GM19035 (cell line): Measurements from ENCODE around the gene GUCY1B1.
"Not testable (repeated sequence)": the region's sequence is repeated elsewhere in the genome, so short reads cannot be mapped to it uniquely, and the experiment has no call there.

Experiments used
- ATAC-seq: cut with Tn5 transposase; IDR thresholded peaks from one replicate; pipeline ENCODE4 v1.9.1; 2021; ENCODE audit not compliant: unreplicated experiment

The GUCY1B1 gene

DNA sequence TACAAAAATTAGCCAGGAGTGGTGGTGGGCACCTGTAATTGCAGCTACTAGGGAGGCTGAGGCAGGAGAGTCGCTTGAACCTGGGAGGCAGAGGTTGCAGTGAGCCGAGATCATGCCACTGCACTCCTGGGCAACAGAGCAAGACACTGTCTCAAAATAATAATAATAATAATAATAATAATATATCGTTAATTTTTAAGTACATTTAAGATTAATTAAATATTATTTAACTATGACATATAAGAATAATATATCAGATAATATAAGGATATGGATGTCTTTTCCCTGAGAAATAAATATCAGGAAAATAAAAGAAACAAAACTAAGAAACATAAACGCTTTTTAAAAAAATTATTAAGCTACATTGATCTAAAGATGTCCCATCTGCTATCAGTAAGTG lies 38.8 kb downstream of the GUCY1B1 start:
- ATAC-seq = not testable (repeated sequence)

DNA sequence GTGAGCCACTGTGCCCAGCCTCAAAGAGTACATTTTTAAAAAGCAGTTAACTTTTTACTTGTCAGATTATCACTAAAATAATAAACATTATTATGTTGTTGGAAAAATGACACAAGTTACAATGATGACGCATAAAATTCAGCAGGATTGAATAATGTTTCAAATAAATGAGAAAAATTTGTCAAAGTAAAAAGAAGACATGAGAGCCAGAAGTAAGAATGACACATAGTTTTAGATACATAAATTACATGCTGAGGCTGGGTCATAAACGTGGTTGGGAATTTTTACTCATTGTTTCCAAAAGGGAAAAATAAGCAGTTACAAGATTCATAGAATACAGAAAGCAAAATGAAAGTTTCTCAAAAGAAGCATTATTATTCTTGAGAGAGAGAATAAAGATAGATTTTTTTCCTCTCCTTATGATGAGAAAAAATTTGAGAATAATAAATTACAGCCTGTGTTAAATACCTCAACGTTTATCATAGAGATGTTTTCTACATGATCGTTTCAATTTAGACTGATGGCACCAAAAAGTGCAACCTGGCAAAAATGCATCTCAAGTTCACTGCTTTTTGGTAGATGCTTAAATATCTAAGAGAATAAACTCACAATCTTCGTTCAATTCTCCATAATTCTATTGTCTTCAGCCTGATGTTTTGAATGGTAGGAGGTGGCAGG lies 40.4 kb downstream of the GUCY1B1 start:
- no peak for ATAC-seq

DNA sequence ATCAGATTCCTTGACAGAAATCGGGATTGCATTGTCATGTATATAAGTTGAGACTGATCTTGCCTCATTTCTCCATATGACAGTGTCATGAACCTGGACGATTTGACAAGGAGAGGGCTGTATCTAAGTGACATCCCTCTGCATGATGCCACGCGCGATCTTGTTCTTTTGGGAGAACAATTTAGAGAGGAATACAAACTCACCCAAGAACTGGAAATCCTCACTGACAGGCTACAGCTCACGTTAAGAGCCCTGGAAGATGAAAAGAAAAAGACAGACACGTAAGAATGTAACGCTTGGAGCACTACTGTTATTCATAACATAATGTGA lies 40.9 kb downstream of the GUCY1B1 start:
- no peak for ATAC-seq

DNA sequence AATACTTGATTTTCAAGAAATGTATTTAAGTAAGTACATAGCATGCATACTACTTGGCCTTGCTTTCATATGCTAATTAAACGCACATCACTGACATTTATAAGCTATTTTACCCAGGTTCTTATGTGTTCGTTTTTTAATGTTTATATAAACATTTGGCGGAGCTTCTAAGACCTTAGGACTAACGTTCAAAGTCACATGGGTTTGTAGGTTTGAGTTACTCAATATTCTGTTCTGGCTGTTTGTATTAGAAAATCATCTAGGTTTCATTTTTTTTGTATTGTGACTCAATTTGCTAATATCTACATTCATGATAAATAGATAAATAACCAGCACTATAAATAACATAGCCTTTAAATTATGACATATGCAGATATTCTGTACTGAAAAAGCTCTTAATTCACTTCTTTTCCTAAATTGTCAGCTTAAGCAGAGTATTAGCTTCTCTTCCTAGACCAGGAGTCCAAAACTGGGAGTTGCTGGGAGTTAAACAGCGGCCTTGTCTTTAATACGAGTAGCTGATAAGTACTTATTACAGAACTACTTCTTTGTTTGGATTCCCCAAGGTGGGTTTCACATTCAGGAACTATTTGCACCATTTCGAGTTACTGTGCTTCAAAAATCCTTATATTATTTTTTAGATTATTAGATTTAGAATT lies 42.0 kb downstream of the GUCY1B1 start:
- no peak for ATAC-seq

DNA sequence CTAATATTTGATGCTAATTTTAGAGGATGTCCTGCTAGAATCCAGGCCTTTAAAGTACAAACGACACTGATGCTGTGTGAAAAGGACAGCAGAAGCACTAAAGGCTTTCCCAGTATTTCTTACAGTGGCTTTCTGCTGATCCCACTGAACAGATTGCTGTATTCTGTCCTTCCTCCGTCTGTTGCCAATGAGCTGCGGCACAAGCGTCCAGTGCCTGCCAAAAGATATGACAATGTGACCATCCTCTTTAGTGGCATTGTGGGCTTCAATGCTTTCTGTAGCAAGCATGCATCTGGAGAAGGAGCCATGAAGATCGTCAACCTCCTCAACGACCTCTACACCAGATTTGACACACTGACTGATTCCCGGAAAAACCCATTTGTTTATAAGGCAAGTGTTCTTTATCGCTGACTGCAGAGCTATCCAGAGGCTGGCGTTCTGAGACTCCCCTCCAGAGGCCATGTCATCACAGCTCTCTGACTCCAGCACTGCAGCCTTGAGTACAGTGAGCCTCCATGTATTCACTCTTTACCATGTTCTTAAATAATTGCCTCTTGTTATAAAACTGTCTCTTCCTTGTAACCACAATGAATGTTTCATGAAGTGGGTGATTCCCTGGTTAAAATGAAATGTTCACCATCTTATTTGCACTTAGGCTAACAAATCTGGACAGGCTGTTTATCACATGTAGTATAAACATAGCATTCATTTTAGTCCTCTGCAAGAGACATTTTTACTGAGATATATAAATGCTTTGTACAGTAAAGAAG lies 43.6 kb downstream of the GUCY1B1 start:
- no peak for ATAC-seq

- no peak for ATAC-seq
These were observed 46.2 kb downstream of the GUCY1B1 start for GRCh38 chr4:155805016-155805415.

GRCh38 chr4:155807021-155807420 lies 48.2 kb downstream of the GUCY1B1 start:
- ATAC-seq = no peak

DNA sequence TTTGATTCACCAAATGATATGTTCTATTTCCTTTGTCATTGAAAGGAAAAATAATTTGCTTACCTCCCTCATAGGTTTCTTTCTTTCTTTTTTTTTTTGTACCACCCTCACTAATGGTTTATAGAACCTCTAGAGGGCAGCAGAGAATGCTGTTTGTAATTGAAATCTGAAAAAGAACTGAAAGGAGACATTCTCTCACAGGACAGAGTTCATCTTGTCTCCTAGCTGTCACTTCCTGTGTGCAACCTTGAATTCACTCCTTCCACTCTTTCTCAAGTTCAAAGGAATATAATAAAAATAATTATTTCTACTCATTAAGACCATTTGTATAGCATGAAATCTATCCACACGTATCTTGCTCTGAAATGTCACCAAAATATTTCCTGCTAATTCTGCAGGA lies 51.0 kb downstream of the GUCY1B1 start:
- peak; percentile 98 for ATAC-seq

GRCh38 chr4:155811083-155811482 lies 52.3 kb downstream of the GUCY1B1 start:
- no peak for ATAC-seq

GRCh38 chr4:155818639-155819038 lies 59.8 kb downstream of the GUCY1B1 start:
- no peak for ATAC-seq

DNA sequence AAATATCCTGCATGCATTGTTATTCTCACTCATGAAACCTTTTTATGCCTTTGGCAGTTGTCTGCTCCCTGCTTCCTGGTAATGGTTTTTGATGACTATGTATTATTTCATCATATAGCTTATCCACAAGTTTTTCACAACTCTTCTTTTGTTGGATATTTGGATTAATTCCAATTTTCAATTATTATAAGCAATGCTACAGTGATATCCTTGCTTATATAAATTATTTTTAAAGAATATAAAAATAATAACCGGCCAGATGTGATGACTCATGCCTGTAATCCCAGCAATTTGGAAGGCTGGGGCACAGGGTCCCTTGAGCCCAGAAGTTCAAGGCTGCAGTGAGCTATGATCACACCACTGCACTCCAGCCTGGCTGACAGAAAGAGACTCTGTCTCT lies 60.2 kb downstream of the GUCY1B1 start:
- no peak for ATAC-seq

DNA sequence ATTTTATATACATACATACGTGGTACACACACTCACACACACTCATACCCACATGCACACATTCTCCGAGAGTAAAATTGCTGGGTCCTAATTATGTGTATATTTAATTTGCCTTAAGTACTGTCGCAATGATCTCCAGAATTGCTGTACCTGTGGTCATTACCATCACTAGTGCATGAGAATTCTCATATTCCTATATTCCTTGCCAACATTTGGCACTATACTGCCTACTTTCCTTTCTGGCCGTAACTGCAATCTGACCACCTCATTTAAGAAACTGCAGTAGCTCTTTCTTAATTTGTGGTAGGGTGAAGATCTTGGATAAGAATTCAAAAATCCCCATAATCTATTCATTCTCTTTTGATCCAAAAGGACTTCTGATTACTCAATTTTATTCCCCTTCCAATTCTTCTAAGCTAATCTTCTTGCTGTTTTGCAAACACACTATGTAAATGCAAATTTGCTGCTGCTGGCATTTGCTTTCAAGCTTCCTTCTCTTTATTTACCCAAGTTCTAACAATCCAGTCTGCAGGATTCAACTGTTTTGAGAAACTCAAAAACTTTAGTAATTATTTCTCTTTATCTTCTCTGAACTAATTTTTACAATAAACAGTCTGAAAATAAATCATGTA lies 62.2 kb downstream of the GUCY1B1 start:
- no peak for ATAC-seq

DNA sequence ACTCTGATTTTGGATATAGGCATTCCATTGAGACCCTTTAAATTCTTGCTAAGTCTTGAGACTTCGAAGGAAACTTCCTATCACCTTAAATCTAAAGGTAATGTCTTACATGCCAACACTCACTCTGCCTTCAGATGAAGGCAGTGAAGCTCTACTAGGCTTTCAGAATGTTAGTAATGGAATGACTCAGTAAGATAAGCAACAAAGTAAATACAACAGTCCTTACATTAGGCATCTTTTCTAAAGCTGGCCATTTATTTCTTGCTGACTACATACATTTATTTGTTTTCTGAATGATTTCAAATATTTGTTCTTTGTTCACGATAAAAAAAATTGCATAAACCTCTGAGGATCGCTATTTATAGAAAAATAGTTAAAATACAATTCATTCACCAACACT lies 63.8 kb downstream of the GUCY1B1 start:
- ATAC-seq = no peak

DNA sequence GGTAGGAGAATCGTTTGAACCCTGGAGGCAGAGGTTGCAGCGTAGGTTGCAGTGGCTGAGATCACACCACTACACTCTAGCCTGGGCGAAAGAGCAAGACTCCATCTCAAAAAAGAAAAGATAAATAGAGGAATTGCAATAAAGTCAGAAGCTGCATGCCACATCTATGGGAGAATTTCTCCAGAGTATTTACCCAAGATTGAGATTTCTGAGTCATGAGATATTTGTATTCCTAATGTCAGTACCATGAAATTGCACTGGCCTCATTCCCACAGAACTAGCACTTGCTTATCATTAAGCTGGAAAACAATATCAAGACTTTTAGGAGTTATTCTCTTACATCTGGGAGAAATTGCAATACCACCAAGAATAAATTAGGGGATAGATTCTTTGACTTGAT lies 69.8 kb downstream of the GUCY1B1 start:
- no peak for ATAC-seq

GRCh38 chr4:155832664-155833063 lies 73.8 kb downstream of the GUCY1B1 start:
- ATAC-seq = no peak

GRCh38 chr4:155837203-155837796 lies 78.5 kb downstream of the GUCY1B1 start:
- ATAC-seq = no peak

- ATAC-seq = no peak
These were observed 83.3 kb downstream of the GUCY1B1 start for GRCh38 chr4:155842080-155842479.

GRCh38 chr4:155846929-155847328 lies 88.1 kb downstream of the GUCY1B1 start:
- ATAC-seq = no peak

DNA sequence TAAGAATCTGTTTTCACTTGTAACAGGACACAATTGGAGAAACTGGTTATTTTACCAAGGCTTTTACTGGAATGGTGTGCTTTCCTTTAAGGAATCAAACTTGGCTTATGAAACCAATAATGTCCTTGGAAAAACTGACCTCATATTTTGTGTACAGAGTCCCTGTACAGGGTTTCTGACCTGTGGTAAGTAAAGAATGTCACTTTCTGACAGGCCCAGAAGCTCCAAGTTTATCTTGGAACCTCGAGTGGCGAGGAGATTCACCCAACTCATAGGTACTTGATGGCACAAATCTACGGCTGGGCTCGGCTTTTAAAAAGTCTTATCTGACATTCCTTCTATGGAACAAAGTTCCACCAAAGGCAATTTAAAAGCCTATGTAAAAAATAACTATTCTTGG lies 90.2 kb downstream of the GUCY1B1 start:
- ATAC-seq = no peak

DNA sequence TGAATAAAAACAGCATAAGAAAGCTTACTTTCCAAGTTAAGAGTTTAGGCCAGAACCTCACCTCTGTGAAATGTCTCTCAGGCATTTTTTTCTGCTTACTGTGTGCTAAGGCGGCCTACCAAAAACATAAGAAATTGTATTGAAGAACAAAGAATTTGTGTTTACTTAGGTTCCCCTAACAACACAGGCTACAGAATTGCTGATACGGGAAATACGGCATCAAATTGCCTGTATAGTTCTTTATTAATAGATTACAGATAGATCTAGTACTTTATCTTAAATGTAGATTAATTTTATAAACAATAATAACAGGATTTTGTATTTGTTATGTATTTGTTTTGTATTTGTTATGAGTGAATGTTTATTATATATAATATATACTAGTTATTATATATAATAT lies 94.4 kb downstream of the GUCY1B1 start:
- ATAC-seq = no peak

GRCh38 chr4:155854582-155855226 lies 95.9 kb downstream of the GUCY1B1 start:
- no peak for ATAC-seq
